Measurements from ENCODE around the gene STIM1.

The STIM1 gene

DNA sequence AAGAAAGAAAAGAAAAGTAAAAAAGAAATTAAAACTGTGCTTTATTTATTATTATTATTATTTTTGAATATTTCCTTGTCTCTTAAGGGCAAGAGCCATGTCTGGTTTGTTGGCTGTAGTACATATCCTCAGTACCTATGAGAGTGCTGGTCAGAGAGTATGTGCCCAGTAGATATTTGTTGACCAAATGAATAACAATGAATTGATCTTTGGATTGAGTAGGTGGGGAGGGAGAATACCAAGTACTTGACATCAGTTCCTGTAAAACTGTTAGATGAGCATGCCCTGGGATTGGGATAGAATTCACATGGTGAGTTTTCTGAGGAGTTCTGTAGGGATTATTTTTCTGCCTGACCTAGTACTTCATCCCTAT, 11.4 kb downstream of the STIM1 start:
- no peak for DNase-seq (ENCODE audit: extremely low read depth, insufficient read length)
- H3K4me3 ChIP-seq (replicated peaks; ENCODE audit: low read depth, low read length): peak overlapping the region; percentile 8
- H3K36me3 ChIP-seq (ENCODE audit: control insufficient read depth, insufficient read depth, low read length): no peaks in the 10 kb centered on the region
- TF ChIP-seq, protein P1, sequence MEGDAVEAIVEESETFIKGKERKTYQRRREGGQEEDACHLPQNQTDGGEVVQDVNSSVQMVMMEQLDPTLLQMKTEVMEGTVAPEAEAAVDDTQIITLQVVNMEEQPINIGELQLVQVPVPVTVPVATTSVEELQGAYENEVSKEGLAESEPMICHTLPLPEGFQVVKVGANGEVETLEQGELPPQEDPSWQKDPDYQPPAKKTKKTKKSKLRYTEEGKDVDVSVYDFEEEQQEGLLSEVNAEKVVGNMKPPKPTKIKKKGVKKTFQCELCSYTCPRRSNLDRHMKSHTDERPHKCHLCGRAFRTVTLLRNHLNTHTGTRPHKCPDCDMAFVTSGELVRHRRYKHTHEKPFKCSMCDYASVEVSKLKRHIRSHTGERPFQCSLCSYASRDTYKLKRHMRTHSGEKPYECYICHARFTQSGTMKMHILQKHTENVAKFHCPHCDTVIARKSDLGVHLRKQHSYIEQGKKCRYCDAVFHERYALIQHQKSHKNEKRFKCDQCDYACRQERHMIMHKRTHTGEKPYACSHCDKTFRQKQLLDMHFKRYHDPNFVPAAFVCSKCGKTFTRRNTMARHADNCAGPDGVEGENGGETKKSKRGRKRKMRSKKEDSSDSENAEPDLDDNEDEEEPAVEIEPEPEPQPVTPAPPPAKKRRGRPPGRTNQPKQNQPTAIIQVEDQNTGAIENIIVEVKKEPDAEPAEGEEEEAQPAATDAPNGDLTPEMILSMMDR (IDR thresholded peaks at IDR 0.05; ENCODE audit: insufficient read depth, low read length, poor library complexity, severe bottlenecking): no peak
- H3K27me3 ChIP-seq (replicated peaks; ENCODE audit: control insufficient read depth, insufficient read depth, low read length): no peaks in the 10 kb centered on the region

DNA sequence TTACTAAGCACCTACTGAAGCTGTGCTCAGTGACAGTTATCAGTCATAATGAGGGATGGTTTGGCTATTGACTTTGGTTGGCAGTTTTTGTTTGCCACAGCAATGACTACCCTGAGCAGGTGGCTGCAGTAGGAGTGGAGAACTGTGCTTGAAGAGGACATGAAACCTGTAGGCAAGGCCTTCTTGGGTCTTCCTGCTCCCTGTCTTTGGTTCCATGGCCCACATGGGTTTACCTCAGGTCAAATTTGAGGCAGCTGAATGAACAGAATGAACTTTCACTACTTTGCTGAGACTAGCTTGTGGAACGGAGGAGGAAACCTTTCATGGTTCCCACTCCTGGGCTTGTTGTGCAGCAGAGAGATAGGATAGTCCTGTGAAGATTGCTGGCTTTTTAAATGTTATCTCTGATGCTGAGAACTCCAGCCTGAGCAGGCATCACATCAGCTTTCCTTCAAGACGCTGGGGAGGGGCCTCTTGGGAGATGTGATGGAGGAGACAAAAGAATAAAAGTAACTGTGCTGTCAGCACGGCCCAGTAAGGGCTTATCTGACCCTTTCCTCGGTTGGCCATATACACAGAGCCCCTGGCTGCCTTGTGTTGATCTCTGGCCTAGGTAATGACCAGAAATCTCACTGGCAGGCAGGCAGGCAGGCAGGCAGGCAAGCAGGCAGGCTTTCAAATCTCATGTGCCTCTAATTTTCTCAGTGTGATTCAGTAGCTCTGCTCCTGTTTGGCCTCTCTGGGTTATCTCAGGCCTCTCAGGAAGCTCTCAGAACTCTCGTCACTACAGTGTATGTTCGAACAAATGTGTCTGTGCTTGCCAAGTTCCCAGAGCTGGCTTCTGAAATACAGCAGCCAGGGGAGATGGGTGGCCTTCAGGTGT, 12.0 kb downstream of the STIM1 start:
- peak; percentile 44 for DNase-seq (ENCODE audit: extremely low read depth, insufficient read length)
- TF ChIP-seq, protein P1 (IDR thresholded peaks at IDR 0.05; ENCODE audit: insufficient read depth, low read length, poor library complexity, severe bottlenecking): no peak
- H3K27me3 ChIP-seq (replicated peaks; ENCODE audit: control insufficient read depth, insufficient read depth, low read length): no peaks in the 10 kb centered on the region
- no peaks in the 10 kb centered on the region for H3K36me3 ChIP-seq (ENCODE audit: control insufficient read depth, insufficient read depth, low read length)
- peak overlapping the region; percentile 8; the same call in 1 of the 2 replicates for H3K4me3 ChIP-seq (replicated peaks; ENCODE audit: low read depth, low read length)

DNA sequence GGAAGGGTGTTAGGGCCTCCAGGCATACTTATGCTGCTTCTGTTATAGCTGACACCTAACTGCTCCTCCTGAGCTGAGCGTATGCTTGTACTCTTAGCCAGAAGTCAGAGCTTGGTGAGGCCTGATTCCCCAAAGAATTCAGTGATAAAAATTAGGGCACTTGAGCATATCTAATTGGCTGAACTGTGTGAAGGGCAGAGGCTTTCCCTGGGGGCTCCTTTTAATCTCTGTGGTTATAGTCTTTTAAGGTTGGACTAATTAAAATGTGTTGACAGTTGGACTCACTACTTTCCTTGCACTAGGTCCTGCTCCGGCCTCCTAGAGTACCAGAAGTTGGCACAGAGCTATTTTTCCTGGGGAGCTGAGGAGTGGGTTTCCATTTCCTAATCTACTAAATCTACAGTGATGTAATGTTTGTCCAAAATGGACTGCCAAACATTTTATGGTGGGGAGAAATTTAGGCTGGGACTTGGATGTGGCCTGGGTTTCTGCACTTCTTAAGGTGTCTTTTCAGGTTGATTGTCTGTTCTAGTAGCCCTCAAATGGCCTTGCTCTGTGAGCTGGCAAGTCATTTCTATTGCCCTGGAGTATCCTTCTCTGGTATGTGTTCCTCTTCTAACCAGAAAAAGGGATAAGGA, 18.4 kb downstream of the STIM1 start:
- H3K36me3 ChIP-seq (ENCODE audit: control insufficient read depth, insufficient read depth, low read length): no peaks in the 10 kb centered on the region
- DNase-seq (ENCODE audit: extremely low read depth, insufficient read length): no peak
- H3K27me3 ChIP-seq (replicated peaks; ENCODE audit: control insufficient read depth, insufficient read depth, low read length): no peaks in the 10 kb centered on the region
- TF ChIP-seq, protein P1 (IDR thresholded peaks at IDR 0.05; ENCODE audit: insufficient read depth, low read length, poor library complexity, severe bottlenecking): no peak
- H3K4me3 ChIP-seq (replicated peaks; ENCODE audit: low read depth, low read length): no peak overlapping the region

DNA sequence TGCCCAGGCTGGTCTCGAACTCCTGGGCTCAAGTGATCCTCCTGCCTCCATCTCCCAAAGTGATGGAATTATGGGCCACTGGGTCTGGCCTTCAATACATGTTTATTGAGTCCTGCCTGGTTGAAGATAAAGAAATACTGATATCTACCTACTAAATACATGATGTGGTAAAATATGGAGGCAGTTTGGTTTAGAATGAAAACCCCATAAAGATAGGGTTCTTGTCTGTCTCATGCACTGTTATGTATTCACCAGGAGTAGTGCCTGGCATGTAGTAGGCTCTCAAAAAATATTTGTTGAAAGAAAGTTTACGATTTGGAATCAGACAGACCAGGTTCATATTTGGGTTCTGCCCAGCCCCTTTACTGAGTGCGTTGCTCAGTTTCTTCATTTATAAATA, 21.1 kb downstream of the STIM1 start:
- TF ChIP-seq, protein P1 (IDR thresholded peaks at IDR 0.05; ENCODE audit: insufficient read depth, low read length, poor library complexity, severe bottlenecking): no peak
- DNase-seq (ENCODE audit: extremely low read depth, insufficient read length): no peak
- Histone ChIP-seq H3K36me3 (ENCODE audit: control insufficient read depth, insufficient read depth, low read length) (no peaks in the 10 kb centered on the region), H3K27me3 (replicated peaks; ENCODE audit: control insufficient read depth, insufficient read depth, low read length) (no peaks in the 10 kb centered on the region), H3K4me3 (replicated peaks; ENCODE audit: low read depth, low read length) (no peak overlapping the region)

DNA sequence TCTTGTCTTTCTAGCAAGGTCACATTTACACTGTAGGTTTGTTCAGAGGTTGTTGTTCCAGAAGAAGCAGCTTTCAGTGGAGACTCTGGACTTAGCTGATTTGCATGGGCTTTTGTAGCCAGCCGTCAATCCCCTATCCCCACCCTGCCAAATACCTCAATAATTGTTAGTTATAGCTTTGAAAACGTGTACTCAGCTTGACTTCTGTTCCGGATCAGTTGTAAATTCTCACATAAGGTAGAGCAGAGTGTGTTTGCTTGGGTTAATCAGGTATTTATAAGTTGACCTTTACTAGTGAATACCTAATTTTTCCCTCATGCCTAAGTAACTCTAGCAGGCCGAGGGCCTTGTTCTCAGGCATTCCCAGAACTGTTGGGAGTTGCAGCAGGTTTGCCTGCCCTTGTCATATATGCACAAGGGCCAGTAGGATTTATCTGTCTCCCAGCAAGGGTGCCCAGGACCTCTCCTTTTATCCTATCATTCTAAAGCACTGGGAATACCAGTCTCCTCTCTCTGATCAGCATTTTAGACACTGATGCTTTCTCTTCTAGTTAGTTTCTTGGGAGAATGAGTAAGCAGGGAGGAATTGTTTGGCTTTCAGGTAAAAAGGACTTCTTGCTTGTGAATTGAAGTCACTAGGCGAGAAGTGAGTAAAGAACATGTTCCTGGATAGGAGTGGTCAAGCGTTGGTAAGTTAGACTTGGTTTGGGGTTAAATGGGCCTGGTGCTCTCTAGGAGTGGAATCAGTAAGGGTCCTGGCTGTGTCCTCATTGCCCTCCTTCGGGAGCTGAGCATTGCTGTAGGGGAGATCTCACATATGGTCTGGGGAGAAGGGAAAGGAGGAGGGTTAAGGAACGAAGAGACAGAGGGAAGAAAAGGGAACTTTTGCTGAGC, 22.1 kb downstream of the STIM1 start:
- TF ChIP-seq, protein P1 (IDR thresholded peaks at IDR 0.05; ENCODE audit: insufficient read depth, low read length, poor library complexity, severe bottlenecking): no peak
- H3K4me3 ChIP-seq (replicated peaks; ENCODE audit: low read depth, low read length): no peak overlapping the region
- DNase-seq (ENCODE audit: extremely low read depth, insufficient read length): no peak
- no peaks in the 10 kb centered on the region for H3K27me3 ChIP-seq (replicated peaks; ENCODE audit: control insufficient read depth, insufficient read depth, low read length)
- no peaks in the 10 kb centered on the region for H3K36me3 ChIP-seq (ENCODE audit: control insufficient read depth, insufficient read depth, low read length)

Measured in GM06990 (cell line).